B cell (primary cell): ENCODE measurements around the gene NAMPT. TPM values are rescaled to one million over a fixed set of nuclear protein-coding genes. Genes with fewer than 3 reads are reported as not detected.

ENCODE experiments used
- ATAC-seq: fragments of 200-7000 bp; cut with Tn5 transposase; one replicate; pipeline ENCODE4 v1.10.0; 2021; ENCODE audit warnings: low read depth, mild to moderate bottlenecking, moderate number of reproducible peaks, moderate library complexity
- CTCF ChIA-PET: fragments of 350-600 bp; sonication (Branson Sonifier 250); formaldehyde crosslinking; loops from one replicate; lab custom pipeline; 2021; ENCODE audit warnings: antibody characterized with exemption, inconsistent platforms; lab: Charles Lee
- POLR2A ChIA-PET: fragments of 350-600 bp; sonication (Branson Sonifier 250); formaldehyde crosslinking; loops from one replicate; lab custom pipeline; 2021; ENCODE audit warnings: antibody characterized with exemption; lab: Charles Lee
- DNase-seq: peaks from one replicate; pipeline ENCODE4 v3.0.0; 2013
- H2AFZ ChIP-seq: 2 replicates; pipeline ENCODE4 v1.6.1; 2012; ENCODE audit warnings: mild to moderate bottlenecking, low read depth, low read length; ENCODE audit not compliant: insufficient read depth, poor library complexity, severe bottlenecking
- H3K27ac ChIP-seq, 2 donors: 1 replicate in 1 of 2; 2 replicates in 1 of 2; pipeline ENCODE4 v1.5.1; 2012 to 2013; ENCODE audit warnings: low read length in 2 of 2, mild to moderate bottlenecking in 2 of 2, moderate library complexity in 1 of 2
- H3K27me3 ChIP-seq, 4 experiments: fragments of 200-600 bp in 1 of 4; sonication (generic) in 1 of 4; replicated peaks in 1 of 4; 1 replicate in 2 of 4; 2 replicates in 2 of 4; pipeline versions ENCODE4 v1.6.1 to v1.7.0; 2013 to 2016; ENCODE audit warnings: low read length in 3 of 4, mild to moderate bottlenecking in 2 of 4, mixed read lengths in 1 of 4, moderate library complexity in 1 of 4; ENCODE audit not compliant: insufficient read depth in 4 of 4, control insufficient read depth in 3 of 4; ENCODE audit errors: control extremely low read depth in 1 of 4
- H3K36me3 ChIP-seq, 2 experiments: replicated peaks in 1 of 2; 1 replicate in 1 of 2; 2 replicates in 1 of 2; pipeline versions ENCODE4 v1.6.1 to v1.7.1; 2013; ENCODE audit warnings: low read length in 1 of 2; ENCODE audit not compliant: insufficient read depth in 2 of 2, control insufficient read depth in 1 of 2; ENCODE audit errors: control extremely low read depth in 1 of 2, extremely low read depth in 1 of 2
- H3K4me1 ChIP-seq, 2 donors: fragments of 200-600 bp in 1 of 2; sonication (generic) in 1 of 2; 1 replicate in 1 of 2; 2 replicates in 1 of 2; pipeline versions ENCODE4 v1.5.1 to v1.6.1; 2013 to 2017; ENCODE audit warnings: low read length in 2 of 2; ENCODE audit not compliant: control insufficient read depth in 2 of 2, insufficient read depth in 2 of 2
- H3K4me2 ChIP-seq: replicated peaks from 2 replicates; pipeline ENCODE3; 2012; ENCODE audit warnings: mild to moderate bottlenecking, low read depth, low read length; ENCODE audit not compliant: poor library complexity, severe bottlenecking
- H3K4me3 ChIP-seq, 5 experiments: fragments of 200-600 bp in 1 of 5; sonication (generic) in 1 of 5; 1 replicate in 3 of 5; 2 replicates in 2 of 5; pipeline versions ENCODE4 v1.5.1 to v1.7.0; 2011 to 2016; ENCODE audit warnings: low read length in 4 of 5, mild to moderate bottlenecking in 4 of 5, low read depth in 2 of 5, control low read depth in 1 of 5, moderate library complexity in 1 of 5; ENCODE audit not compliant: insufficient read depth in 1 of 5; ENCODE audit errors: control extremely low read depth in 1 of 5, extremely low read depth in 1 of 5
- H3K79me2 ChIP-seq: fragments of 200-600 bp; sonication (generic); one replicate; pipeline ENCODE4 v1.6.0; 2016; ENCODE audit warnings: low read length; ENCODE audit not compliant: control insufficient read depth, insufficient read depth
- H3K9ac ChIP-seq: fragments of 200-600 bp; sonication (generic); 2 replicates; pipeline ENCODE4 v1.6.1; 2017; ENCODE audit warnings: mild to moderate bottlenecking, low read length, moderate library complexity
- H3K9me3 ChIP-seq, 3 donors: one replicate each; pipeline versions ENCODE4 v1.6.1 to v1.7.1; 2013; ENCODE audit warnings: low read length in 2 of 3; ENCODE audit not compliant: control insufficient read depth in 2 of 3, insufficient read depth in 1 of 3; ENCODE audit errors: control extremely low read depth in 1 of 3
- H4K20me1 ChIP-seq: 2 replicates; pipeline ENCODE4 v1.6.0; 2012; ENCODE audit warnings: mild to moderate bottlenecking, low read length; ENCODE audit not compliant: insufficient read depth, control insufficient read depth, poor library complexity, severe bottlenecking
- H3K27ac Mint-ChIP-seq: one replicate; pipeline ENCODE4 v1.8.0; 2021; ENCODE audit warnings: mixed read lengths
- H3K27me3 Mint-ChIP-seq: one replicate; pipeline ENCODE4 v1.8.0; 2021; ENCODE audit warnings: mixed read lengths
- H3K4me1 Mint-ChIP-seq: one replicate; pipeline ENCODE4 v1.8.0; 2021; ENCODE audit warnings: mixed read lengths
- H3K4me3 Mint-ChIP-seq: one replicate; pipeline ENCODE4 v1.8.0; 2021; ENCODE audit warnings: mixed read lengths
- H3K9me3 Mint-ChIP-seq: one replicate; pipeline ENCODE4 v1.8.0; 2022; ENCODE audit warnings: mixed read lengths; ENCODE audit not compliant: insufficient read depth
- CTCF ChIP-seq: fragments of 200-600 bp; IDR thresholded peaks from one replicate; pipeline ENCODE4 v1.8.0; 2022; ENCODE audit warnings: antibody characterized with exemption, mild to moderate bottlenecking
- EZH2 ChIP-seq: IDR thresholded peaks from 2 replicates; pipeline ENCODE4 v1.6.1; 2012; ENCODE audit warnings: borderline replicate concordance, low read depth, mild to moderate bottlenecking, moderate library complexity, low read length; ENCODE audit not compliant: insufficient read depth, poor library complexity, severe bottlenecking
- WGBS: methylation state at CpG from one replicate; pipeline ENCODE4 v1.1.5; 2013; ENCODE audit warnings: missing lambda C conversion rate; ENCODE audit not compliant: insufficient coverage; 5-methylcytosine and 5-hydroxymethylcytosine counted together
- intact Hi-C: fragments of 100-400 bp; cut with micrococcal nuclease; formaldehyde crosslinking; loops from one replicate; pipeline ENCODE4 v1.10.0; 2022
- polyA plus RNA-seq: library from polyadenylated mRNA; depleted of rRNA; stranded (reverse); fragments of >200 nt; gene quantifications from 2 replicates; pipeline ENCODE4 v1.2.3, GENCODE V29; 2012
- total RNA-seq, 2 donors: library from RNA; stranded (reverse); fragments of 120-200 nt in 1 of 2; gene quantifications; 1 replicate in 1 of 2; 2 replicates in 1 of 2; pipeline versions ENCODE4 v1.2.3 to v1.2.4, GENCODE V29; 2013 to 2022

The NAMPT gene
- total and polyA plus RNA-seq, 2 donors (not counting 1 experiment from before 2014, with no cell fraction given): 11.6 to 48.8 TPM

GRCh38 chr7:106254525-106255116 is 30.2 kb downstream of the NAMPT start:
- Histone ChIP-seq H3K4me1 (no peaks in the 10 kb centered on the region), H3K27ac (no peak overlapping the region), H3K4me3 (no peak overlapping the region), H3K79me2 (no peaks in the 10 kb centered on the region), H3K27me3 (no peaks in the 10 kb centered on the region), H4K20me1 (no peaks in the 10 kb centered on the region), H3K4me2 (no peak overlapping the region), H3K9ac (no peak overlapping the region), H3K36me3 (peaks cover 29 to 43% of the 10 kb centered on the region in 2 experiments), H2AFZ (no peak overlapping the region), H3K9me3 (no peaks in the 10 kb centered on the region)
- TF ChIP-seq CTCF (no peak), EZH2 (no peak)
- no peaks in the 10 kb centered on the region for H3K9me3 Mint-ChIP-seq
- peaks cover 7% of the 10 kb centered on the region for H3K4me1 Mint-ChIP-seq
- no peak overlapping the region for H3K4me3 Mint-ChIP-seq
- ATAC-seq (no peak), DNase-seq (no peak)
- CTCF ChIA-PET: no interaction called here
- no CpG with 5 or more reads among the region's 4 CpGs for WGBS
- intact Hi-C loops: no loop called here
- H3K27me3 Mint-ChIP-seq: no peaks in the 10 kb centered on the region
- POLR2A ChIA-PET: no interaction called here
- H3K27ac Mint-ChIP-seq: no peak overlapping the region

GRCh38 chr7:106252568-106252967 is 32.2 kb downstream of the NAMPT start:
- intact Hi-C loops: no loop called here
- H4K20me1 ChIP-seq: no peaks in the 10 kb centered on the region
- H3K9ac ChIP-seq: no peak overlapping the region
- Mint-ChIP-seq H3K27ac (no peak overlapping the region), H3K27me3 (no peaks in the 10 kb centered on the region), H3K9me3 (no peaks in the 10 kb centered on the region), H3K4me3 (no peak overlapping the region), H3K4me1 (peaks cover 7% of the 10 kb centered on the region)
- peaks cover 0 to 4% (median 0%) of the 10 kb centered on the region in 3 donors for H3K9me3 ChIP-seq
- no peaks in the 10 kb centered on the region for H3K4me1 ChIP-seq
- WGBS: no CpG with 5 or more reads among the region's 3 CpGs
- H3K27me3 ChIP-seq: no peaks in the 10 kb centered on the region
- H3K27ac ChIP-seq: no peak overlapping the region
- TF ChIP-seq EZH2 (no peak), CTCF (no peak)
- peaks cover 18 to 35% of the 10 kb centered on the region in 2 experiments for H3K36me3 ChIP-seq
- no peak for ATAC-seq
- H3K79me2 ChIP-seq: no peaks in the 10 kb centered on the region
- H3K4me2 ChIP-seq: no peak overlapping the region
- ChIA-PET CTCF (no interaction called here), POLR2A (no interaction called here)
- DNase-seq: no peak
- H3K4me3 ChIP-seq: no peak overlapping the region
- H2AFZ ChIP-seq: no peak overlapping the region
